ENCODE data around the gene TCN2.
"Not testable (repeated sequence)": the region's sequence is repeated elsewhere in the genome, so short reads cannot be mapped to it uniquely, and the experiment has no call there.

The TCN2 gene

DNA sequence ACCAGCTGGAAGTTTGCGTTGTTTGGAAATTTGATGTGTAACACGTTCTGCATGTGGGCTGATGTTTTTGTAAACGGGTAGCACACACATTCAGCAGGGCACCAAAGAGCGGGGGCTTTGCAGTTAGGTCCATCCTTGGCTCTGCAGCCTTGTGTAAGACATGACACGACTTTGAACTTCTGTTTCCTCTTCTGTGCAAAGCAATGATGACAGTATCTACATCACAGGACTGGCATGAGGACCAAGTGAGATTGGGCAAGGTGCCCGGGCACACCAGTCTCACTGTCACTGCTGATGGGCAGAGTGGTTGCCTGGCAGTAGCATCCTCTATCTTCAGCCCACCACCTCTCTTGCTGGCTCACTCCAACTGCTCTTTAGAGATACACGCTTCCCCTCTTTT lies 3.3 kb downstream of the TCN2 start:
- no peak for DNase-seq (ENCODE audit: low read depth)

DNA sequence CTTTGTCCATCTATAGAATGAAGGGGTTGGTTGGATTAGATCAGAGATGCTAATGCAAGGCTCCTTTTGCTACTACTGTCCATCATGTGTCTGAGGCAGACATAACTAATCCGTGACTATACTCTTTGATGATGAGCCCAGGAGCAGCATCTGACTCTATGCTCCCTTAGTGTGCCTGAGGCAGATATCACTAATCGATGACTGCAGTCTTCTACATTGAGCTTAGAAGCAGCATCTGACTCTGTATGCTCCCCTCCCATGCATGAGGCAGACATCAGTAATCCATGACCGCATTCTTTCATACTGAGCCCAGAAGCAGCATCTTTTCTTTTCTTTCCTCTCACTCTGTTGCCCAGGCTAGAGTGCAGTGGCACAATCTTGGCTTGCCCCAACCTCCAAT lies 4.2 kb downstream of the TCN2 start:
- DNase-seq (ENCODE audit: low read depth) = no peak

DNA sequence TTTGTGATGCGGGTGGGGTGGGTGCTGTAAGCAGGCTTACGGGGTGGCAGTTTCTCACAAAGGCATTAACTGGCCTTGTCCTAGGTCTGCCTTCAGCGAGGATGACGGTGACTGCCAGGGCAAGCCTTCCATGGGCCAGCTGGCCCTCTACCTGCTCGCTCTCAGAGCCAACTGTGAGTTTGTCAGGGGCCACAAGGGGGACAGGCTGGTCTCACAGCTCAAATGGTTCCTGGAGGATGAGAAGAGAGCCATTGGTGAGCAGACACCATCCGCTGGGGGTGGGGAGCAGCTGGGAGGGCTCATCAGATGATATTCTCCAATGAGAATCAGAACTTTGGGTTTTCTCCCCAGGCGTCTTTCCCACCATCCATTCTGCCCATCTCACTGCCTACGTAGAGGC lies 5.8 kb downstream of the TCN2 start:
- DNase-seq (ENCODE audit: low read depth) = no peak

DNA sequence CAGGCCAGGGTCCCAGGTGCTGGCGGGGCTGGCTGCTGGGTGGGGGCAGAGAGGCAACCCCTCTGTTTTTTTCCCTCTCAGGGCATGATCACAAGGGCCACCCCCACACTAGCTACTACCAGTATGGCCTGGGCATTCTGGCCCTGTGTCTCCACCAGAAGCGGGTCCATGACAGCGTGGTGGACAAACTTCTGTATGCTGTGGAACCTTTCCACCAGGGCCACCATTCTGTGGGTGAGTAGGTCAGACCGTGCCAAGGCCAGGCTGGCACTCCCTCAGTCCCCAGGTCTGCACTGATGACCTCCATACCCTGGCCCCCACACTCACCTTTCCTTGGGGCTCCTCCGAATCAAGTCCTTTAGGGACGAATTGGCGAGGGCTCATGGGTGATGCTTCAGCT lies 7.3 kb downstream of the TCN2 start:
- no peak for DNase-seq (ENCODE audit: low read depth)

GRCh38 chr22:30614879-30615278 lies 7.9 kb downstream of the TCN2 start:
- DNase-seq (ENCODE audit: low read depth) = no peak

- DNase-seq (ENCODE audit: low read depth) = no peak
These were observed 8.6 kb downstream of the TCN2 start for GRCh38 chr22:30615543-30615954.

DNA sequence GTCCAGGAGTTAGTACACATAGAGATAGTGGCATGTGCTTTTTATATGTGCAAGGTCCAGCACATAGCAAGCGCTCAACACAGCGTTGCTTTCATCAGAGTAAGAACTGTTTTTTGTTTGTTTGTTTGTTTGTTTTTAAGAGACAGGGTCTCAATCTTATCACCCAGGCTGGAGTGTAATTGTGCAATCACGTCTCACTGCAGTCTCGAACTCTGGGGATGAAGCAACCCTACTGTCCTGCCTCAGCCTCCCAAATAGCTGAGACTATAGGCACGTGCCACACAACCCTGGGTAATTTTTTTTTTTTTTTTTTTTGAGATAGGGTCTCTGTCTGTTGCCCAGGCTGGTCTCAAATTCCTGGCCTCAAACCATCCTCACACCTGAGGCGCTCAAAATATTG lies 10.8 kb downstream of the TCN2 start:
- no peak for DNase-seq (ENCODE audit: low read depth)

- DNase-seq (ENCODE audit: low read depth) = not testable (repeated sequence)
These were observed 12.9 kb downstream of the TCN2 start for GRCh38 chr22:30619909-30620308.

DNA sequence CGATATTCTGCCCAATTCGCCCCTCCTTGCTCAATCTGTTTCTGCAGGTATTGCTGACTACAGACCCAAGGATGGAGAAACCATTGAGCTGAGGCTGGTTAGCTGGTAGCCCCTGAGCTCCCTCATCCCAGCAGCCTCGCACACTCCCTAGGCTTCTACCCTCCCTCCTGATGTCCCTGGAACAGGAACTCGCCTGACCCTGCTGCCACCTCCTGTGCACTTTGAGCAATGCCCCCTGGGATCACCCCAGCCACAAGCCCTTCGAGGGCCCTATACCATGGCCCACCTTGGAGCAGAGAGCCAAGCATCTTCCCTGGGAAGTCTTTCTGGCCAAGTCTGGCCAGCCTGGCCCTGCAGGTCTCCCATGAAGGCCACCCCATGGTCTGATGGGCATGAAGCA lies 19.4 kb downstream of the TCN2 start:
- DNase-seq (ENCODE audit: low read depth) = no peak

DNA sequence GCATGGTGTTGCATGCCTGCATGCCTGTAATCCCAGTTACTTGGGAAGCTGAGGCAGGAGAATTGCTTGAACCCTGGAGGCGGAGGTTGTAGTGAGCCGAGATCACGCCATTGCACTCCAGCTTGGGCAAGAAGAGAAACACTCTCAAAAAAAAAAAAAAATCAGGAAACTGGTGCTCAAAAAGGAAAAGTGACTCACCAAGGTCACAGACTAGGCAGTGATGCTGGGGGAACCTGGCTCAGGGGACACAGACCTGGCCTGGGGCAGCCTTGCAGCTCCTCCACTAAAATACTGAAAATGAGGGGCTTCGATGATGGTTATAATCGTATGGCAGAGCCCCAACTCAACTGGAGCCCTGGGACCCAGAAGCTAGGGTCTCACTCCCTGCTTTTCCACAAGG lies 20.5 kb downstream of the TCN2 start:
- no peak for DNase-seq (ENCODE audit: low read depth)

- DNase-seq (ENCODE audit: low read depth) = no peak
These were observed 21.5 kb downstream of the TCN2 start for GRCh38 chr22:30628491-30628890.

GRCh38 chr22:30631469-30631868 lies 24.5 kb downstream of the TCN2 start:
- not testable (repeated sequence) for DNase-seq (ENCODE audit: low read depth)

- DNase-seq (ENCODE audit: low read depth) = peak; percentile 47
These were observed 27.7 kb downstream of the TCN2 start for GRCh38 chr22:30634471-30635233.

- DNase-seq (ENCODE audit: low read depth) = peak; percentile 25
These were observed 28.6 kb downstream of the TCN2 start, which contains the start of gene SLC35E4 for GRCh38 chr22:30635273-30636225. SLC35E4 (plus strand) TSS chr22:30635781; CDS start chr22:30636451, 670 bp downstream.

DNA sequence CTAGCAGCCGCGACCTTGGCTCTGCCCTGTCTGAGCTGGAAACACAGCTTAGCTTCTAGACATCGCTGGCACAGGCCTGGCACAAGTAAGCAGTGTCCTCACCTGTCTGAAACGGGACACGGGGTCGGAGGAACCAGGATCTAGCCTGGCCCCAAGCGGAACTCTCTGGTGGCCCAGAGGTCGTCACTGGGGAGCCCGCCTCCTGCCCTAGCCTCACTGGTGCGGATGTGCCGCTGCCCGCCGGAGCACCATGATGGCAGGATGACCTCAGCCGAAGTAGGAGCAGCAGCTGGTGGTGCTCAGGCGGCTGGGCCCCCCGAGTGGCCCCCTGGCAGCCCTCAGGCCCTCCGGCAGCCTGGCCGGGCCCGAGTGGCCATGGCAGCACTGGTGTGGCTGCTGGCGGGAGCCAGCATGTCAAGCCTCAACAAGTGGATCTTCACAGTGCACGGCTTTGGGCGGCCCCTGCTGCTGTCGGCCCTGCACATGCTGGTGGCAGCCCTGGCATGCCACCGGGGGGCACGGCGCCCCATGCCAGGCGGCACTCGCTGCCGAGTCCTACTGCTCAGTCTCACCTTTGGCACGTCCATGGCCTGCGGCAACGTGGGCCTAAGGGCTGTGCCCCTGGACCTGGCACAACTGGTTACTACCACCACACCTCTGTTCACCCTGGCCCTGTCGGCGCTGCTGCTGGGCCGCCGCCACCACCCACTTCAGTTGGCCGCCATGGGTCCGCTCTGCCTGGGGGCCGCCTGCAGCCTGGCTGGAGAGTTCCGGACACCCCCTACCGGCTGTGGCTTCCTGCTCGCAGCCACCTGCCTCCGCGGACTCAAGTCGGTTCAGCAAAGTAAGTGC lies 29.5 kb downstream of the TCN2 start:
- no peak for DNase-seq (ENCODE audit: low read depth)

DNA sequence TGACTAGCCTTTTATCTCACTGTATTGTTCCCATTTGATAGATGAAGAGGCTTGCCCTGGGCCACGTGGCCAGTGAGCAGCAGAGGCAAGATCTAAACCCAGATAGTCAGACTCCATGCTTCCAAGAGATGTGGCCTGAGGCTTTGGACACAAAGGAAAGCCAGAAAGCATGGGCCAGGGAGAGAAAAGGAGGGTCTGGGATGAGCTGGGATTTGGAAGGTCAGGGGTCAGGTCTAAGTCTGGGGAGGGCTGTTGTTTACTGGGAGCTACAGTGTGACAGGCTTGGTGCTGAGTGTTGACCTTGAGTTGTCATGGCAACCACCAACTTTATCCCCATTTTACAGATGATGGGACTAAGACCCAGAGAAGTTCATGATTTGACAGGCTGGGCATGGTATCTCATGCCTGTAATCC lies 30.7 kb downstream of the TCN2 start:
- no peak for DNase-seq (ENCODE audit: low read depth)

GRCh38 chr22:30640361-30640760 lies 33.4 kb downstream of the TCN2 start:
- DNase-seq (ENCODE audit: low read depth) = no peak

DNA sequence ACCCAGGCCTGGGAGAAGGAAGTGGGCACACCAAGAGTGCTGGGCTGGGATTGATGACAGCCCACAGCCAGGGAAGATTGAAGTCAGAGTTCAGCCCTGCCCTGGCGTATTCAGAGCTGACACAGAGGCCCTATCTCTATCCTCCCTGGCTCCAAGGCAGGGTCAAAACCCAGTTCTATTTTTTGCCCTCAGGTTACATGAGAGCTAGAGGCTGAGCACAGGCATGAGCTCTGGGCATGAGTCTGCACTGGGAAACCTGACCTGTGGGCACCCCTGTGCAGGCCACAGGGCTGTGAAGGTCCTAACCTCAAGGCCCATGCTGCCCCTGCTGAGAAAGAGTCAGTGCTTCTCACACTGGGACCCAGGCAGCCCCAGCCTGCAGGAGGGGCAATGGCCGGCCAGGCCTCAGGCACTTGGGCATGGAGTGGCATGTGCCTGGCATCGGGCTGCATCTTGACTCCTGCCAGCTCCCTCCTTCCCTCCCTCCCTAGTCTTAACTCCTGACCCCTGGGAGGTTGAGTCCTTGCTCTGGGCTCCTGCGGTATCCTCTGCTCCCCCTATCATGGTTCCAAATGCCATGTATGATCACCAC lies 34.0 kb downstream of the TCN2 start:
- DNase-seq (ENCODE audit: low read depth) = no peak

- no peak for DNase-seq (ENCODE audit: low read depth)
These were observed 36.3 kb downstream of the TCN2 start for GRCh38 chr22:30643055-30643875.

- DNase-seq (ENCODE audit: low read depth) = no peak
These were observed 39.7 kb downstream of the TCN2 start for GRCh38 chr22:30646518-30647160.

Measured in GM04503 (cell line).